ENCODE data around the gene MYORG.
A peak's percentile ranks its signal among the peaks of the same experiment; 100 is the strongest.

The MYORG gene

DNA sequence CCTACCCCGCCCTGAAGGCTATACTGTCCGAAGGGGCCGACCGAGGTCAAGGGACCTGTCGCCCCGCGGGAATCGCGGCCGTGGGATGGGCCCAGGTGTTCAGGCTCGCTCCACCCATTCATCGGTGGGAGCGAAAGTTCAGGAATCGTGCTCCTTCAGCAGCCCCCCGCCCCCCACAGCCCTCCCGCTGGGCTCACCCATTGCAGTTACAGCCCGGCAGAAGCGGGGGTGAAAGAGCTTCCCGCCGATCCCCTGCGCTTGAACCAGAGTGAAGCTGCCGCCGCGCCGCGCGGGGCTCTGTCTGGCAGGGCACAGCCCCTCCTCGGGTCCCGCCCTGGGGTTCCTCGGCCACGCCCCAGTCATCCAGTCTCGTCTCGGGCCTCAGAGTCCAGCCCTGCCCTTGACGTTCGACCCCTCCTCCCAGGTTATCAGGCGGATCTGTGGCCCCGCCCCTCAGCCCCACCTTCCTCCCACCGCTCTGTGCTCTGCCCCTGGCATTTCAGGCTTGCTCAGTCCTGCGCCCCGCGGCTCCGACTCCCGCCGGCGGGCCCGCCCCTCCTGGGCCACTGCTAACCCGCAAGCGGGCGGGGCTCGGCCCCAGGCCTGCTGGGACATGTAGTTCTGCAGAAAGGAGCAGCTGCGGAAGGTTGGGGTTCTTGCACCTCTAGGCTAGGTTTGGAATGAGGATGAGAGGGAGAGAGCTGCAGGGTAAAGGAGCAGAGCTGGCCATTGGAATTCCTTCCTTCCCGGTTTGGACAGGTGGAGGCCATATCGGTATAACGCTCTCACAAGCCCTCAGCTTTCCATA is at the start of gene MYORG:
MYORG (minus strand) TSS at position 303 of the 808 bp plus-strand sequence. CDS start 3,955 bp downstream, outside the sequence.
- DNase-seq: peak; percentile 95

DNA sequence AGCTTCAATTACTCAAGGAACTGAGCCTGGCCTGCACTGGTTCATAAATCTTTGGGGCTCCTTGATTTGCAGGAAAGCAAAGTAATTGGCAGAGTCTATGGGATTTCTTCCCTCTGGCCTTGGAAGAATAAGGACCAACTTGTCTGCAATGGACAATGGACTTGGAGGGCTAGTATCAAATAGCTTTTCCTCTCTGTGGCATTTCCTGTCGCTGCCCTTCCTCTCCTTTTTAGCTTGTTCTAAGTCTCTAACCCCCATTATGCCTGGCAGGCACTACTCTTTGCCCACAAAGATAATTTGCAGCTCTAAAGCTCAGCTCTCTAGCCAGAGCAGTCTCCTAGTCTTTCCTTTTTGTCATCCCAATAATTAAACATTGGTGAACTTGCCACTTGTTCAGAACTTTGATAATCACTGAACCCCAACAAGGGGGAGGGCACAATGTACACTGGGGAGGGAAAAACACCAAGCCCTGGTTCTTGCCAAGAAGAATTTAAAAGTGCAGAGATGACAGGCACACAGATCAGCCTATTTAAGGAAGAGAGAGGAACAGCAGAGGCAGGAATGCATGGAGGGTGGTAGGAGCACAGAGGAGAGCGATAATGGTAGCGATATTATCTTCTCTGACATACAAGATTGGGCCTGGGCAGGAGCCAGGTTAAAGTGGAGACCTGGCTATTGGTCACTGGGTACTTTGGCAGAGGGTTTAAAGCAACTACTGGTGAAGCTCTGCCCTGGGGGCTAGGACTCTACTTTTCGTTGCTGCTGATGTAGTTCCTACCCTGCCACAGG is 43.2 kb upstream of the MYORG start:
- DNase-seq: no peak

DNA sequence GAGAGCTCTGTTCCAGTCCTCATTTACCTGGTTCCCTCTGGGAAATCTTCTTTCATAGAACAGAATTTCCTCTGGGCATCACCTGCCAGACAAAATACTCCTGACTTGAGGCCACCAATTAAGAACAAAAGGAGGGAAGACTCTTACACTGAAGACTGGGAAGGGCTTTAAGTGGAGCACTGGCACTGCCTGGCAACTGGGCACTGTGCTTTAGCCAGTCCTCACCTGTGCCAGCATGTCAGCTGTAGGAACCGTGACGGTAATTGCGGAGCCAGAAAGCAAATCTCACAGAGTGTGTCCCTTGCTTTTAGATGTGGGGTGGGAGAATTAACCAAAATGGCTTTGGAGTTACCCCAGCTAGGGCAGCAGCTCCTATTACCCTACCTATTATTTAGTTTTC is 41.0 kb upstream of the MYORG start:
- DNase-seq: peak; percentile 37

DNA sequence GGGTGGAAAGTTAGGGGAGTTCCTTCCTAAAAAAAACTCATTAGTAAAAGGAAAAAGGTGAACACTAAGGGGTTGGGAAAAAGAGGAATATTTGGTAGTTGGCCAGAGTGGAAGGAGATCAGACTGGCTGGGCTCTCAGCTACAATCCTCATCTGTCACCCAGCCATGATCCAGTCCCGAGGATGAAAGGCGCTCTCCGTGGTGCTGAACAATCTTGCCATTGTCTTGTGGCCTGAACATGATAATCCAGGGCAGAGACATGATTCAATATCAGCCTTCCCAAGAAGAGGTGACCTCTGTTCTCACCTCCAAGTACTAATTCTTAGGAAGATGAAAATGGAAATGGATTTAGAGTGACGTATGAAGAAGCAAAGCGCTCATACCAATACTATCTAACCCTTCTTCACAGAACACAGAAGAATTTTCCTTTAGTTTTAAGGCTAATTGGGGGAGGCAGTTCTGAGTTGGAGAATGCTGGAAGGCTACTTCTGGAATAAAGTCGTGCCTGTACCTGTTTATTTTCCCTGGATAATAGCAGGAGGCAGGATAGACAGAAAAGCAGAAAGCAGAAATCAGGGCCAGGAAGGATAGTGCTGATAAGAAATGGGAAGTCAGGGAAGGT is 36.6 kb upstream of the MYORG start:
- DNase-seq: no peak

DNA sequence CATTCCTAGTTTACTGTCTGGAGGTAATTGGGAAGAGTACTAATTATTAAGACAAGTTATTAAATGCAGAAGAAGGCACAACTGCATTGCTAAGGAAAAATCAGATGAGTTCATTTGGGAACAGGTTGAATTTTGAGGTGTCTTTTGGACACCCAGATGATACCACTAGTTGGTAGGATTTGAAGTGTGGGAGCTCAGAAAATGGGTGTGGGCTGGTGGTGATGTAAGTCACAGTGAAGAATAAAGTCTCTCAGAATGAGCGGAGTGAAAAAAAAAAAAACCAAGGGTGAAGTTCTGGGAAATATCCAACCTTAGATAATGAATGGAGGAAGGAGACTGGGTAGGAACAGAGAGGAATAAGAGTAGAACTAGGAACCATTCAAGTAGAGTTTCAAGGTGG is 35.6 kb upstream of the MYORG start:
- DNase-seq: no peak

DNA sequence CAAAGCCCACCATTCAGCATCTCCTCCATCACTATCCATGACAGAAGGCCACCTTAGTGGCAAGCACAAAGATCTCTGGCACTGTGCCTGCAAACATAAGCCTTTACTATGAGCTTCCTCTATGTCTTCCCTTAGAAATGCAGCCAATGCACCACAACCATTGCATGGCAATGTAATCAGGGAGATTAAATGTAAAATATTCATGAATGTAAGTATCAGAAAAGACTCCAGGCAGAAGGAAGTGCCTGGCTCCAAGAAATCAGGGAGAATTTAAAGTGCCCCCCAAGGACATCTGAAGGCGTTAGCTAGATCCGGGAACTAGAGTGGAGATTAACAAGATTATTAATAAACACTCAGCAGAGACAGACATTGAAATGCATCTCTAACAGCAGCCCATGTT is 32.5 kb upstream of the MYORG start:
- DNase-seq: no peak

DNA sequence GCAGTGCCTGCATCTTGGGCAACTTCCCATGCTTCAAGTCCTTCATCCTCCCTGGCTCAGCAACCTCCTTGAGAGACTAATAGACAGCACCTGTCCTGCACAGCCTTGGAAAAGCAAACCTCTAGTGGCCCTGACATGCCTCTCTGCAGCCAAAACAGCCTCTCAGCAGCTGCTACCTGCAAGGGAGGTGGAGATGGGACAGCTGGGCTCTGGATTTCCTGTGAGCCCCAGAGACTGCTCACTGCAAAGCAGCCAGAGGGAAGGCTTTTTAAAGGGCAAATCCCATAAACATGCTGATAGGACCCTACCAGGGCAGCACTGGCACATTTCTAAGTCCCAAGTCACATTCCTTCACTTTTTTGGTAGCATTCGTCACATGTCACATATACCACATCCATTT is 31.5 kb upstream of the MYORG start:
- DNase-seq: no peak

DNA sequence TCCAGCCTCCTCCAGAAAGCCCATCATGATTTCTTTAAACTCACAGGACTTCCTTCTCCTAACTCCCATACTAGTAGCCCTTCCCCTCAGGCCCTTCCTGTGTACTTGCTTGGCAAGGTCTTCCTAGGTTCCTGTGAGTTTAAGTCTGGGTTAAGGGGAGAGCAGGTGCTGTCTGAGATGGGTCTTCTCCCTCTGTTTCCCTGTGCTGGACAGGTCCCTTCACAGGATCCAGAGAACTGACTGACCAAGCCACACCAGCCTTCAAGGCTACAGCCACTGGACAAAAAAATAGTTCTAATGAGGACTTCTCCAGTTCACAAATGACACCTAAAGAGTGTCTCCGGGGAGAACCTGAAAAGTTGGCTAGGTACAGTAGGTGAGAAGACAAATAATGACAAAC is 29.5 kb upstream of the MYORG start:
- DNase-seq: no peak

DNA sequence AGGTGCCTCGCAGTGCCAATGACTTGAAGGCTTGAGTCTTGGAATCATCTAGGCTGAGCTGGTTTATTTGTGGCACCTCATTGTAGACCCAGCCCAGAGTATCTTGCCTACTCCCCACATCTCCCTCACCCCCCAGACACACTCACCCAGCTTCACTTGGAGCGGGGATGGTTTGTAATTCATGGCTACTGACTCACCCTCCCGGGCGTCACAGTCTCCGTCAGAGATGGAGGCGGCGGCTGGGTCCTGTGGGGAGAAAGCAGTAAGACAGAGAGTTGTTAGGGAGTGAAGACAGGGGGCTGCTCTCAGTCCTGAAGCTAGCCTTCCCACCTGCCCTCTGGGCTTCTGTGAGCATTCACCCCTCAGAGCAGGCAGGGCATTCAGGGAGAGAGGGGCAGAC is 29.0 kb upstream of the MYORG start:
- DNase-seq: no peak

DNA sequence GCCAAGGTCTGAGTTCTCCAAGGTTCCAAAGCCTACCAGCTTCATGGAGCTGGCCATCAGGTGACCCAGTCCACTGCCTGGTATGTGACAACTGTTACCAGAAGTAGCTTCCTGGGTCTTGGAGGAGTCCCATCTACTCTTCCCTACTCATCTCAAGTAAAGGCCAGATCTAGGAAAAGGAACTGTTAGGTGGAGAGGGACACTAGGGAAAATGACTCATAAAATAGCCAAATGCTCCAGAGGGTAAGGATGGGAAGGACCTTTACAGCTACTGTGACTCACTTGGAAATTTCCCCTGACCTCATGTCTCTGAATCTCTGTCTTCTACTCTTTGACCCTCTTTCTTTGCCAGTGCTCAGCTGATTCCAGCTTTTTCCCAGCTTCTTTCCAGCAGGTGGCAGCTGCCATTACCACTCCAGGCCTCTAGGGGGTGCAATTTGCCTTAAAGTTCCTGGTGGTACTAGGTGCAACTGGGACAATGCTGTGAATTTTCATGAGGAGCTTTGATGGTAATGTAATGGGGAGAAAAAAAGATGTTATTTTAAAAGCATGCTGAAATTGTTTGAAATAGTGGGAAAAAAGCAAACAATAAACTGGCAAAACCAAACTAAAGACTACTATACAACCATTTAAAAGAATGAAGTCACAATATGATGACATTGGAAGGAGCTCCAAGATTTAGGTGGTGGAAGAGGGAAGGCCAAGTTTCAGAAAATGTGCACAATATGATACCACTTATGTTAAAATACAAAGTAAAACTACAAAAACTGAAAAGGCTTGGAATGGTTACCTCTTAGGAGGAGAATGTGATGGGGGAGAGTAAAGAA is 27.1 kb upstream of the MYORG start:
- DNase-seq: peak; percentile 52

DNA sequence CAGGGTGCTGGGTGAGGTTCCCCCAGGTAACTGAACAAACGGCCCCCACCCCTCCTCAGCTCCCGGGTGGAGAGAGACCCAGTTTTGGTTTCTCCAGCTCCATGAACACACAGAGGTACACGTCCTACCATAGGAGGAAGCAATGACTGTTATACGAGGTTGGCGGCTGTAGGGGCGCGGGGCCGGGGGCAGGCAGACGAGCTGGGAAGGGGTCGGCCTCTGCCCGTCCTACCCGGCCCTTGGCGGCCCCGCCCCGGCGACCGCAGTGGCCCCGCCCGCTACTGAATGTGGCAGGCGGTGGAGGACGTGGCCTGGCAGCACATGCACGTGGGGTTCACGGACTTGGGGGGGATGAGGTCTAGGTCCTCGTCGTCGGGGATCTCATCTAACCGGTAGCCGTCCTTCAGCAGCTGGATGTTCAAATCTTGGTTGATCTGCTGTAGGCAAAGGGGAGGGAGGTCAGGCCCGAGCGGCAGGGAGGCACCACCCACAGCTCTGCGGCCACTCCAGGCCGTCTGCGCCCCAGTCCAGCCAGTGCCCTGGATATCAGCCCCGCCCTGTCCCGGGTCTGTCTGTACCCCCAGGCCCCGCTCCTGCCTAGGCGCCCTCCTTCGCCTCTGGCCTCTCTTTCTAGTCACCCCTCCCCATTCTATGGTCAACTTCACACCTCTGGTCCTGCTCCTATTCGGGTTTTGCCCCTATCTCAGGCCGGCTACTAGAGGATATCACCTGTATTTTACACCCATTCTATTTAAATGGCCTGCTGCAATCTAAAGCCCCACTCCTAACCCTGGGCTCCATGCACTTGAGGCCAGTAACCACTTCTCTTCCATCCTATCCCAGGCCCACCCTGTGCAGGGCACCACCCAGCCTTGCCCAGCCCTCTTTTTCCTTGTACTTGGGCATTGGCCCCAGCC is 24.2 kb upstream of the MYORG start:
- no peak for DNase-seq

DNA sequence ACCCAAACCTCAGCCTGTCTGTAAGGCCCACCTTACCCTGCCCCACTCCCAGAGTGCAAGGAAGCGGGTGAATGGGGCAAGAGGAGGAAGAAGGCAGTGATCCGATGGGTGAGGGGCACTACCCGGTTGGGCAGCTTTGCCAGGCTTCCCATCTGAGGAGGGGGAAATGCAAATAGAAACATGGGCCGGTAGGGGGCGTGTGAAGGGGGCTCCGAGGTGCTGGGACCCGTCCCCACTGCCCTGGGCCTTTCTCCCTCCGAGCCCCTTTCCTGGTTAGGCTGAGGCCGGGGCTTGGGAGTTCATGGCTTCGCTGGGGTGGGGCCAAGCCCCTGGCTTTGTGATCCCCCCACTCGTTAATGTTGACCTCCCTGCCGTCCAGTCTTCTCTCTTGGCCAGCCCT is 23.6 kb upstream of the MYORG start:
- no peak for DNase-seq

DNA sequence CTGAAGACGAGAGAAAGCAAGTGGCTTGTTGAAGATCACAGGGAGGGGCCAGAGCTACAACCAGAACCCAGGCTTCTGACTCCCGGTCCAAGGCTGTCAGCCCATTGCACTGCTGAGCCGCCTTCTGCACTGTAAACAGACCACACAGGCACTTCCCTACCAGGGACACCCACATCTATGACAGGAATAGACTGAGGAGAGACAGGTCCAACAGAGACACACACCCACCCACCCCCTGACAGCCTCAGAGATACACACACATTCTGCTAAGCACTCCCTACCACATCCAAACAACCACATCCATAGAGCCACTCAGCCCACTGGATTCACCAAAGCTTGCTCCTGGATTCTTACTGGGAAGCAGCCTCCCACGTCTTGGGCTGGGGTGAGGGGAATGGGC is 23.0 kb upstream of the MYORG start:
- DNase-seq: no peak

DNA sequence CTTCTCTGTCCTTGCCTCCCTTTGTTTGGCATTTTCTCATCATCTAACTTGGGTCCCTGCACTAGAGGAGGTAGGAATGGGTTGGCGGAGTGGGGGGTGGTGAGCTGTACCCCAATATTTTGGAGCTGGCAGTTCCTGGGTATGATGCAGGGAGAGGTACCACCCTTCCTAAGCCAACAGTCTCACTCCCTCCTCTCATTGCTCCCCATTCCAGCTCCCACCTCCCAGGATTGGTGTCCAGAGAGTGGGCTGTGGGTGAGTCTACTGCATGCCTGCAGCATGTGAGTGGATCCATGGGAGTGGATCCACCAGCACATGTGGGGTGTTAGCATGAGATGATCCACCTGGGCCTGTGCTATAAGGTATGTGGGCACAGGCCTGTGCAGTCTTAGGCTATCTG is 22.2 kb upstream of the MYORG start:
- no peak for DNase-seq

DNA sequence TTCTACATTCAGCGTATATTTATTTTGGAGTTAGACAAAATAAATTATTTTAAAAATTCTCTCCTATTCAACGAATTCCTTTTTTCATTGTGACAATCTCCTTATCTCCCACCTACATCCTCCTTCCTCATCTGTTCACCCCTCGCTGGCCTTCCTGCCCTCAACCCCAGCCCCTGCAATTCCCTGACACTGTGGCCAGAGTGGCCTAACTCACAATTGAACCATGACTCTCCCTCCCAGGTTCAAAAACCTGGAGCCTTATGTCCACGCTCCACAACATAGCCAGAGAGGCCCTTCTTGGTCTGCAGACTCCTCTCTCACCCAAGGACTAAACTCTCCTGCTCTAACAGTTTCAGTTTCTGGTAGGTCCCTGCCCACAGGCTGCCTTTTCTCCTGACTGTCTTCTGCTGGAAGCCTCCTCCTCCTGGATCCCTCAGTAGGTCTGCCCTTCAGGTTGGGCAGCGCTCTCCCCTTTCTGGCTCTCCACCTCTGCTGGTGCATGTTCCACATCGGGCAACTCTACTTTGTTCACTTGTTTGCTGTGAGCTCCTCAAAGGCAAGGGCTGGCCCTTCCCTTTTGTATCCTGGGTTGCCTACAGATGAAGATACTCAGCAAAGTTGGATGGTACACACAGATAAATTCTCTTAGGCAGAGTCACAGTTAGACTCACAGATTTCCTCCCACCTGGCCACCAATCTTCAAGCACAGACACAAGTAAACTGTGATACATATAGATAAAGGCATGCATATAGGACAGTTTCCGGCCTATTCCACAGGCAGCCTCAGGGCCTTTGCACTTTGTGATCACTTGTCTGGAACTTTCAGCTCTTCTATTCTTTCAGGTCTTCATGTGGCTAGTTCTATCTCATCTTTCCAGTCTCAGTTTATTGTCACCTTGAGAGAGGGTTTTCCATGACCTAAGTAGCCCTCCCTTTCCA is 19.8 kb upstream of the MYORG start:
- DNase-seq: no peak

DNA sequence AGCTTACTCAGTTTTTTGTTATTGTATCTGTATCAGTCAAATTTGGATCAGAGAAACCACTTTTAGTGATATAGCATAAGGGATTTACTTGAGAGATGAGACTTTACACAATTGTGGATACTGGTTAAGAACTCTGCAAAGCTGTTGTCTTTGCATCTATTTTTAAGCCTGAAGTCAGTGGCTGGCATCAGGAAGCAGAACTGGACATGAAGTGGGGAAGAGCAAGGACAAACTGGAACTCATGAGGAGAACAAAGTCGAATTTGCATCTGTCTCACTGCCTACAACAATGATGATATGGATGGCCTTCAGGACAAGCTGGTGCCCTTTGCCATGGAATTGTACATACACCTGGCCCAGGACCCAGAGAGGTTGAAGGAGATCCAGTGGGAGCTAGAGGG is 15.8 kb upstream of the MYORG start:
- DNase-seq: no peak

DNA sequence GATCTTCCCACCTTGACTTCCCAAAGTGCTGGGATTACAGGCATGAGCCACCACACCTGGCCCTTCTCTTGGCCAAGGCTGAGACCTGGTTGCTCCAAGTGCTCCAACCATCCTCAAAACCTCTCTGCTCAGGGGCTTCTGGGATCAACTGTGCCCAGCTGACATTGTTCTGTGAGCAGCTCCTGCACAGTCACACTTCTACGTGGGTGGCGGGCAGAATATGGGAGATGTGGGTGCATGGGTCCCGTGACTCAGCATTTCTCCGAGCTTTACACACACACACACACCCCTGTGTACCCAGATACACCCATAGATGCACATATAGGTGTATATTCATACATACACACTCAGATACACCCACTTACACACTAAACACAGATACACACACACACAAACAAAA is 10.5 kb upstream of the MYORG start:
- DNase-seq: no peak

DNA sequence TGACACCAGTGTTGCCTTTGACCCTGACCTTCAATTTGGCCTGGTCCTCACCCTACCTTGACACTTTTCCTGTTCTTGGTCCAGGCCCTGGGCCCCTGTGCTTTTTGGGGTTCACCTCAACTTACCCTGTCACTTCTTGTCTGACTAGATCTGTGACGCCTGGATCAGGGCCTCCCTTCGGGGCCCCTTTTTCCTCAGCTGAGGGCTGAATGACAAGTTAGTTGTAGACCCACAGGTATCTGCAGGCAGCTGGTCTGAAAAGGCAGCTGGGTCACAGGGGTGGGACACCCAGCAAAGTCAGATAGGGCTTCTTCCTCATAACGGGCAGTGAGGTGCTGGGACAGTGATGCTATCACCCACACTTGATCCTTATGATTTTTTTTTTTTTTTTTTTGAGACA is 10.0 kb upstream of the MYORG start:
- DNase-seq: no peak

DNA sequence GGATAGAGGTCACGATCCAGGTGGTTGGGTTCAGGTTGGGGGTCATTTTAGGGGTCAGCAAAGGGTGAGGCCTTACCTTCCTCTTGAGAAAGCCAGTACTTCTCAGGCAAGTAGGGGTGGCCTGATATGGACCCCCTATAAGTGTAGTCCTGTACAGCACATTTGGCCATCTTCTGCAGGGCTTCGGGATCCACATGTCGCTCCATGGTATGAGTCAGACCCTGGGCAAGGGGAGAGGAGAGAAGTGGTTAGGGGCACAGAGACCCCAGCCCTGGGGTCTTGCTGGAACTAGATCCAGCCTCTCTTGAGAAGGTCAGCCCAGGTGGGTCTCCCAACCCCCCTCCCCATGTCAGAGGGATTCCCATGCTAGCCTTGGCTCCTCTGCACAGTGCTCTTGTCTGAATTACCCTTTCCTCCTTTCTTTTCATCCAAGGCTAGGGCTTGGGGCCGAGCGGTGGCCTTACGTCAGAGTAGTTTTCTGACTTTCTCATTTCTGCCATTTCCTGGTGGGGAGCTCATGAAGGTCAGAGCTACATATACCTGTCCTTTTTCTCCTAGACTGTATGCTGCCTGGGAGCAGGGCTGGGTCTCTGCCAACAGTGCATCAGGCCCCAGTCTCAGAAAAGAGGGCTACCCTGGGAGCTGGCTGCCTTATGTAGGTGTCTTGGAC is 9.0 kb upstream of the MYORG start:
- no peak for DNase-seq
